NCI-H2081 treated with DMSO at 0.1 percent for 48 hours (cell line): ENCODE measurements around the gene TPSD1.
"Not testable (repeated sequence)": the region's sequence is repeated elsewhere in the genome, so short reads cannot be mapped to it uniquely, and the experiment has no call there.

Source experiments
- DNase-seq: peaks from one replicate; lab custom pipeline; 2025; lab: John Stamatoyannopoulos, UW

TPSD1 gene

GRCh38 chr16:1241081-1241480, 14.8 kb upstream of the TPSD1 start:
- DNase-seq, result not testable (repeated sequence)

GRCh38 chr16:1243363-1243762, 12.5 kb upstream of the TPSD1 start:
- DNase-seq, result not testable (repeated sequence)

DNA sequence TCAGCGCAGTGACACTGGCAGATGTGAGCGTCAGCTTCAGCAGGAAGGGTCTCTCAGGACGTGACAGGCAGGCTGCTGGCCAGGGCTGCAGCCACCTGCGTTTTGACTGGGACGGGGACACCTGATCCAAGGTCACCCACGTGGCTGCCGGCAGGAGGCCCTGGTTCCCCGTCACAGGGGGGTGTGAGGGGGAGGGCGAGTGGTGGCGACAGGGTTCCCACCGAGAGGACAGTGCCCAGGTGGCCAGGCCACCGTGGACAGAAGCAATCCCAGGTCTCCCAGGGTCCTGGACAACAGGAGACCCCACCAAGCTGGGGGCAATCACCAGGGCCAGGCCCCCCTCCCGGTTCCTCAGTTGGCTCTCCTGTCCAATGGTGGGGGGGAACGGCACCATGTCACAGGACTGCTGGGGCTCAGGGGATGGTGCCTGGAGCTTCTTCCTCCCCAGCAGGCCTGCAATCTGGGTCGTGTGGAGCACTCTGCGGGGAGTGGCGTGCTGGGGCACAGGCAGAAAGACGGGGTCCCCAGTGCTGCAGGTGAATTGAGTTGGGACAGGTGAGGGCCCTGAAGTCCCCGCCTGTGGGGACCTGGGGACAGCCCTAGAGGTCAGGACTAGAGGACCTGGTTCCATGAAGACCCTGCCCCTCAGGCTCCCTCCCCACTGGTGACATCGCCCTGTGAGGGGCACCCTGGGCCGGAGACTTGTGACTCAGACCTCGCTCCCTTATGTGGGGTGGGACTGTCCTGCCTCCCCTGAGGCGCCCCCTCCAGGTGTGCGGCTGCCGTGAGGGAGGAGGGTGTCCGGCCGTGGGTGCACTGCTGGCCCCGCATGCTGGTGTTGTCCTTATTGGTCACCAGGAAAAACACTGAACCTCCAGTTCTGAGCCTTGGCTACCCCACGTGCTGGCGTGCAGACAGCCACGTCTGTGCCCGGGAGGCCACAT, 11.7 kb upstream of the TPSD1 start:
- DNase-seq, result not testable (repeated sequence)

DNA sequence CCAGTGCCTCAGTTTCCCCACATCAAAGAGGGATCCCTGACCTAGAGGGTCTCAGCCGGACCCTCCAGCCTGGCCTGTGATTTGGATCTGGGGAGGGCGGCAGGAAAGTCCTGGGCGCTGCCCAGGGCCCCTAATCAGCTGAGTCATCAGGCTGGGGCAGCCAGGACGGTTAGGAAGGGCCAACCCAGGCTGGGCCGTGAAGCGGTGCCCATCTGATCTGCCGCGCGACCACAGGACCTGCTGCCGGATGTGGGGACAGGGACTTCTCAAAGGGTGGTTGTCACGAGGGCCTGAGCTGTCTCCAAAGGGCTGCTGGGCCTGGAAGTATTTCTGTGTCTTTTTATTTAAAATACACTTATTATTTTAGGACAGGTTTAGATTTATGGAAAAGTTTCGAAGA, 11.0 kb upstream of the TPSD1 start:
- DNase-seq, result no peak

- no peak for DNase-seq
Observed at GRCh38 chr16:1245452-1246020, 10.3 kb upstream of the TPSD1 start.

DNA sequence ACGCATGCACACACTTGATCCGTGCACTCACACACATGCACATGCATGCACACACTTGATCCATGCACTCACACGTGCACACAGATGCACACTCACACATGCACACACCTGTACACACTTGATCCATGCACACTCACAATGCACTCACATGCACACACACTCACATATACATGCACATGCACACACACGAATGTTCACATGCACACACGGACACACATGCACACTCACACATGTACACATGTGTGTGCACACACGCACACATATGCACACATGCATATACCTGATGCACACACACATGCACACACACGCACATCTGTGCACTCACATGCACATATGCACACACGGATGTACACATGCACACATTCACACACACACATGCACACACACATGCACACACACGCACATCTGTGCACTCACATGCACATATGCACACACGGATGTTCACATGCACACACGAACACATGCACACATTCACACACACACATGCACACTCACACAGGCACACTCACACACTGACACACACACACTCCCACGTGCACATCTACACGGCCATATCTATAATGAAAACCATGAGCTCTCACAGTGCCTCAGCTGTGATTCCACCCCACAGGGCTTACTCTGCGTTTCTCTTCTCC, 7.8 kb upstream of the TPSD1 start:
- DNase-seq, result not testable (repeated sequence)

GRCh38 chr16:1249031-1249755, 6.7 kb upstream of the TPSD1 start:
- not testable (repeated sequence) for DNase-seq

- not testable (repeated sequence) for DNase-seq
Observed at GRCh38 chr16:1253701-1254364, 2.0 kb upstream of the TPSD1 start.

DNA sequence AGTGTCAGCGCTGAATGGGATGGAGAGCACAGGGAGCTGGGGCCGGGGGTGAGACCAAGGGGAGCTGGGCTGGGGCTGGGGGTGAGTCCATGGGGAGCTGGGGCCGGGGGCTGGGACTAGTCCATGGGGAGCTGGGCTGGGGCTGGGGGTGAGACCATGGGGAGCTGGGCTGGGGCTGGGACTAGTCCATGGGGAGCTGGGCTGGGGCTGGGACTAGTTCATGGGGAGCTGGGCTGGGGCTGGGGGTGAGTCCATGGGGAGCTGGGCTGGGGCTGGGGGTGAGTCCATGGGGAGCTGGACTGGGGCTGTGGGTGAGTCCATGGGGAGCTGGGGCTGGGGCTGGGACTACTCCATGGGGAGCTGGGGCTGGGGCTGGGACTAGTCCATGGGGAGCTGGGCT, 1.0 kb upstream of the TPSD1 start:
- DNase-seq, result not testable (repeated sequence)

DNA sequence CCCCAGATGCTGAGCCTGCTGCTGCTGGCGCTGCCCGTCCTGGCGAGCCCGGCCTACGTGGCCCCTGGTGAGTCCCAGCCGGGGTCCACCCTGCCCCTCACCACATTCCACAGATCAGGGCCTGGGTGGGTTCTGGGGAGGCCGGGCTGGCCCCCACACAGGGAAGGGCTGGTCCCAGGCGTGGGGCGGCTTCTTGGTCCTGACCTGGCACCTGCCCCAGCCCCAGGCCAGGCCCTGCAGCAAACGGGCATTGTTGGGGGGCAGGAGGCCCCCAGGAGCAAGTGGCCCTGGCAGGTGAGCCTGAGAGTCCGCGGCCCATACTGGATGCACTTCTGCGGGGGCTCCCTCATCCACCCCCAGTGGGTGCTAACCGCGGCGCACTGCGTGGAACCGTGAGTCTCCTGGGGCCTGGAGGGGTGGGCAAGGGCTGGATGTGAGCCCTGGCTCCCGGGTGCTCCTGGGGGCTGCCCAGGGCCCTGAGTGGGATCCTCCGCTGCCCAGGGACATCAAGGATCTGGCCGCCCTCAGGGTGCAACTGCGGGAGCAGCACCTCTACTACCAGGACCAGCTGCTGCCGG, 516 bp downstream of the TPSD1 start:
- DNase-seq, result not testable (repeated sequence)

- DNase-seq, result no peak
Observed at GRCh38 chr16:1256874-1257322, 1.0 kb downstream of the TPSD1 start.

GRCh38 chr16:1257561-1258224, 1.8 kb downstream of the TPSD1 start:
- DNase-seq, result no peak

DNA sequence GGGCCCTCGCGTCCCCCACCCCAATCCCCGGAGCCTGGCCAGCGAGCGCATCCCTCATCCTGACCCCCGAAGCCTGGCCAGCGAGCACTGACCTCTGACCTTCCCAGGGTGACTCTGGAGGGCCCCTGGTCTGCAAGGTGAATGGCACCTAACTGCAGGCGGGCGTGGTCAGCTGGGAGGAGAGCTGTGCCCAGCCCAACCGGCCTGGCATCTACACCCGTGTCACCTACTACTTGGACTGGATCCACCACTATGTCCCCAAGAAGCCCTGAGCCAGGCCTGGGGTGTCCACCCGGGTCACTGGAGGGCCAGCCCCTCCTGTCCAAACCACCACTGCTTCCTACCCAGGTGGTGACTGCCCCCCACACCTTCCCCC, 2.3 kb downstream of the TPSD1 start:
- no peak for DNase-seq

GRCh38 chr16:1258906-1259759, 3.3 kb downstream of the TPSD1 start:
- DNase-seq, result no peak

DNA sequence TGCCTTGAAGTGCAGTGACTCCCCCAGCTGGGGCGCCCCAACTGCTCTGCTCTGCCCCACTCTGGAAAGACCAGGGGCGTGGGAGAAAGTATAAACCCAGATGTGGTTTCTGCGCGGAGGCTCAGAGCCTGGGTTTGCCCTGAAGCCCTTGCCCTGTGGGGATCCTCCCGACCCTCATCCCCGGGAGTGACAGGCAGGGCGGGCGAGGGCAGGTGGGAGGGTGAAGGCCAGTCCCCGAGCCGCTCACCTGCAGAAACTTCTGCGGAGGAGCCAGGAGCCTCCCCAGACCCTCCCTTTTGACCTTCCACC, 3.8 kb downstream of the TPSD1 start:
- no peak for DNase-seq

GRCh38 chr16:1260101-1260680, 4.3 kb downstream of the TPSD1 start:
- no peak for DNase-seq

- no peak for DNase-seq
Observed at GRCh38 chr16:1261131-1261892, 5.4 kb downstream of the TPSD1 start.

- no peak for DNase-seq
Observed at GRCh38 chr16:1262210-1262845, 6.5 kb downstream of the TPSD1 start.
